ENCODE data around the gene ATP1B1. TPM values are rescaled to one million over a fixed set of nuclear protein-coding genes. Genes with fewer than 3 reads are reported as not detected.

ATP1B1 gene
- total and polyA plus RNA-seq, 2 of the 13 experiments (the other 11 are each of a cell fraction or from before 2014, with no cell fraction given): 134 to 135 TPM

DNA sequence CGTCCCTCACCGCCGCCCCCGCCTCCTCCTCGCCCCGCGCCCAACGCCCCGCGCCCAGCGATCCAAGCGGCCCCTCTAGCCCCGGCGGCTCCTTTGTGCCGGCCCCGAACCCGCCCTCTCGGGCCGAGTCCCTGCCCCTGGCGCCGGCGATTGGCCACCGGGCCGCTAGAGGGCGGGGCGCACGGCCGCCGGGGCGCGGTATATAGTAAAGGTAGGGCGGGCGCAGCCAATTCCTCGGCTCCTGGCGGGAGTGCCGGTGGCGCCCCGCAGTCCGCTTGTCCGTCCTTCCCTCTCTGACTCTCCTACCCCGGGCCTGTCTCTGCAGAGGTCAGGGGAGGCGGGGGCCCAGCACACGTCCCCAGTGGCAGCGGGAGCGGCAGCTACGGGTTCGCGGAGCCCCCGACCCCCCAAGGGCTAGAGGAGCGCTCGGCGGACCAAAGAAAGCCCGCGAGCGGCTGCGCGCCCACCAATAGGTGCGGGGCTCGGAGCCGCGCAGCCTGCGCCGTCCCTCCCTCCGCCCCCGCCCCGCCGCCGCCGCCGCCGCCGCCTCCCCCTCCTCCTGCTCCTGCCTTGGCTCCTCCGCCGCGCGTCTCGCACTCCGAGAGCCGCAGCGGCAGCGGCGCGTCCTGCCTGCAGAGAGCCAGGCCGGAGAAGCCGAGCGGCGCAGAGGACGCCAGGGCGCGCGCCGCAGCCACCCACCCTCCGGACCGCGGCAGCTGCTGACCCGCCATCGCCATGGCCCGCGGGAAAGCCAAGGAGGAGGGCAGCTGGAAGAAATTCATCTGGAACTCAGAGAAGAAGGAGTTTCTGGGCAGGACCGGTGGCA is at the start of gene ATP1B1 (continued):
- TF ChIP-seq KDM3A (CRISPR knock-in tag; IDR thresholded peaks at IDR 0.05; ENCODE audit: low read depth) (0 out of 2 replicates have a peak, but pooled peaks have one; percentile 14), ZNF18 (CRISPR knock-in tag; IDR thresholded peaks at IDR 0.05; ENCODE audit: insufficient replicate concordance) (no peak), ZNF7 (CRISPR knock-in tag; IDR thresholded peaks at IDR 0.05) (no peak), HBP1 (CRISPR knock-in tag; IDR thresholded peaks at IDR 0.05; ENCODE audit: low read depth) (no peak), ZBTB25 (CRISPR knock-in tag; IDR thresholded peaks at IDR 0.05) (no peak), ARNTL (CRISPR knock-in tag; IDR thresholded peaks at IDR 0.05) (no peak), SRF (IDR thresholded peaks at IDR 0.05; ENCODE audit: low read depth, low read length) (no peak), HIVEP1 (CRISPR knock-in tag; IDR thresholded peaks at IDR 0.05) (no peak), RCOR2 (CRISPR knock-in tag; IDR thresholded peaks at IDR 0.05) (no peak), YEATS4 (CRISPR knock-in tag; IDR thresholded peaks at IDR 0.05; ENCODE audit: borderline replicate concordance) (peak; percentile 16; the same call in 1 of the 2 replicates), REST (IDR thresholded peaks at IDR 0.05; ENCODE audit: borderline replicate concordance in 1 of 2, low read depth in 1 of 2, low read length in 2 of 2) (peak in 1 of 2 experiments; percentile 71; a peak in 2 of 4 replicates), NONO (IDR thresholded peaks at IDR 0.05) (no peak), NONO (CRISPR knock-in tag; conservative IDR thresholded peaks at IDR 0.05) (peak; percentile 71), ZNF674 (CRISPR knock-in tag; IDR thresholded peaks at IDR 0.05; ENCODE audit: low read depth) (no peak), ZNF841 (CRISPR knock-in tag; IDR thresholded peaks at IDR 0.05; ENCODE audit: borderline replicate concordance) (no peak), CENPX (CRISPR knock-in tag; IDR thresholded peaks at IDR 0.05) (no peak), HINFP (CRISPR knock-in tag; IDR thresholded peaks at IDR 0.05; ENCODE audit: low read depth) (no peak)
- TF ChIP-seq, protein P1, sequence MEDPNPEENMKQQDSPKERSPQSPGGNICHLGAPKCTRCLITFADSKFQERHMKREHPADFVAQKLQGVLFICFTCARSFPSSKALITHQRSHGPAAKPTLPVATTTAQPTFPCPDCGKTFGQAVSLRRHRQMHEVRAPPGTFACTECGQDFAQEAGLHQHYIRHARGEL (CRISPR knock-in tag; IDR thresholded peaks at IDR 0.05): no peak
